ENCODE measurements around the gene LAGE3. TPM values are rescaled to one million over a fixed set of nuclear protein-coding genes. Genes with fewer than 3 reads are reported as not detected.

The LAGE3 gene
- total and polyA plus RNA-seq, 2 of the 13 experiments (the other 11 are each of a cell fraction or from before 2014, with no cell fraction given), result 7.6 to 12.7 TPM

DNA sequence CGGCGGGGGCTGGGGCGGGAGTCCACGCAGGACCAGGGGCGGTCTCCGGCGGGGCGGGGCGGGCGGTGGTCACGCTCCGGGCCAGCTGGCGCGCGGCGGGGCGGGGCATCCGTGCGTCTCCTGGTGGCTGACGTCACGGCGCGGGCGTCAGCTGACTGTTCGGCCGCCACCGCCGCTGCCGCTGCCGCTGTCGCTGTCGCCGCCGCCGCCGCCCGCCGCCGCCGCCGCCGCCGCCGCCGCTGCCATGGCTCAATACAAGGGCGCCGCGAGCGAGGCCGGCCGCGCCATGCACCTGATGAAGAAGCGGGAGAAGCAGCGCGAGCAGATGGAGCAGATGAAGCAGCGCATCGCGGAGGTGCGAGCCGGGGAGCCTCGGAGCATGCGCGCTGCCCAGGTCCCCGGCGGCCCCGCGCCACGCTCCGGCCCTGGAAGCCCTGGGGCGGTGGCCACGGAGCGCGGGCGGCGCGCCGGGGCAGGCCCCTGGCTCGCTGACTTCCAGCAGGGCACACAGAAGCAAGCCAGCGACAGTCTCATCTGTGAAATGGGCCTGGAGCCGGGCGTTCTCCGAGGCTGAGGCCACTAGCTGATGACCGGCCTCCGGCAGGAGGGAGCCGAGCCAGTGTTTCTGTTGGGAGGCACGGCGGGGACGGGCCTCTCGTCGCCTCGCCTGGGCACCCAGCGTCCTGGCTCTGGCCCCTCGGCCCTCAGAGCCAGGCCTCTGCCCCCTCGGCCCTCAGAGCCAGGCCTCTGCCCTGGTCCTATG is 34.9 kb downstream of the LAGE3 start, which contains the start of gene FAM50A (continued):
- TF ChIP-seq, protein P1, sequence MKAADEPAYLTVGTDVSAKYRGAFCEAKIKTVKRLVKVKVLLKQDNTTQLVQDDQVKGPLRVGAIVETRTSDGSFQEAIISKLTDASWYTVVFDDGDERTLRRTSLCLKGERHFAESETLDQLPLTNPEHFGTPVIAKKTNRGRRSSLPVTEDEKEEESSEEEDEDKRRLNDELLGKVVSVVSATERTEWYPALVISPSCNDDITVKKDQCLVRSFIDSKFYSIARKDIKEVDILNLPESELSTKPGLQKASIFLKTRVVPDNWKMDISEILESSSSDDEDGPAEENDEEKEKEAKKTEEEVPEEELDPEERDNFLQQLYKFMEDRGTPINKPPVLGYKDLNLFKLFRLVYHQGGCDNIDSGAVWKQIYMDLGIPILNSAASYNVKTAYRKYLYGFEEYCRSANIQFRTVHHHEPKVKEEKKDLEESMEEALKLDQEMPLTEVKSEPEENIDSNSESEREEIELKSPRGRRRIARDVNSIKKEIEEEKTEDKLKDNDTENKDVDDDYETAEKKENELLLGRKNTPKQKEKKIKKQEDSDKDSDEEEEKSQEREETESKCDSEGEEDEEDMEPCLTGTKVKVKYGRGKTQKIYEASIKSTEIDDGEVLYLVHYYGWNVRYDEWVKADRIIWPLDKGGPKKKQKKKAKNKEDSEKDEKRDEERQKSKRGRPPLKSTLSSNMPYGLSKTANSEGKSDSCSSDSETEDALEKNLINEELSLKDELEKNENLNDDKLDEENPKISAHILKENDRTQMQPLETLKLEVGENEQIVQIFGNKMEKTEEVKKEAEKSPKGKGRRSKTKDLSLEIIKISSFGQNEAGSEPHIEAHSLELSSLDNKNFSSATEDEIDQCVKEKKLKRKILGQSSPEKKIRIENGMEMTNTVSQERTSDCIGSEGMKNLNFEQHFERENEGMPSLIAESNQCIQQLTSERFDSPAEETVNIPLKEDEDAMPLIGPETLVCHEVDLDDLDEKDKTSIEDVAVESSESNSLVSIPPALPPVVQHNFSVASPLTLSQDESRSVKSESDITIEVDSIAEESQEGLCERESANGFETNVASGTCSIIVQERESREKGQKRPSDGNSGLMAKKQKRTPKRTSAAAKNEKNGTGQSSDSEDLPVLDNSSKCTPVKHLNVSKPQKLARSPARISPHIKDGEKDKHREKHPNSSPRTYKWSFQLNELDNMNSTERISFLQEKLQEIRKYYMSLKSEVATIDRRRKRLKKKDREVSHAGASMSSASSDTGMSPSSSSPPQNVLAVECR (CRISPR knock-in tag; IDR thresholded peaks at IDR 0.05; ENCODE audit: borderline replicate concordance), result peak; percentile 13; the same call in 1 of the 2 replicates
- TF ChIP-seq, protein P2, sequence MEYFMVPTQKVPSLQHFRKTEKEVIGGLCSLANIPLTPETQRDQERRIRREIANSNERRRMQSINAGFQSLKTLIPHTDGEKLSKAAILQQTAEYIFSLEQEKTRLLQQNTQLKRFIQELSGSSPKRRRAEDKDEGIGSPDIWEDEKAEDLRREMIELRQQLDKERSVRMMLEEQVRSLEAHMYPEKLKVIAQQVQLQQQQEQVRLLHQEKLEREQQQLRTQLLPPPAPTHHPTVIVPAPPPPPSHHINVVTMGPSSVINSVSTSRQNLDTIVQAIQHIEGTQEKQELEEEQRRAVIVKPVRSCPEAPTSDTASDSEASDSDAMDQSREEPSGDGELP (IDR thresholded peaks at IDR 0.05; ENCODE audit: borderline replicate concordance, low read depth), result peak; percentile 61; the same call in 1 of the 2 replicates
- TF ChIP-seq RNF2 (conservative IDR thresholded peaks at IDR 0.05; ENCODE audit: low read depth) (0 out of 2 replicates have a peak, but pooled peaks have one; percentile 29), RELA (CRISPR knock-in tag; IDR thresholded peaks at IDR 0.05) (no peak), SIN3B (IDR thresholded peaks at IDR 0.05; ENCODE audit: low read length) (no peak), HOXA3 (CRISPR knock-in tag; IDR thresholded peaks at IDR 0.05) (0 out of 2 replicates have a peak, but pooled peaks have one; percentile 8), ZNF629 (CRISPR knock-in tag; conservative IDR thresholded peaks at IDR 0.05) (peak; percentile 73), ZNF205 (CRISPR knock-in tag; IDR thresholded peaks at IDR 0.05) (no peak), SRSF9 (IDR thresholded peaks at IDR 0.05; ENCODE audit: borderline replicate concordance, insufficient read depth, low read depth, low read length, poor library complexity, severe bottlenecking) (no peak), ZNF772 (CRISPR knock-in tag; IDR thresholded peaks at IDR 0.05) (0 out of 2 replicates have a peak, but pooled peaks have one; percentile 40), RBFOX2 (IDR thresholded peaks at IDR 0.05; ENCODE audit: low read depth, low read length) (peak; percentile 39; the same call in 1 of the 2 replicates), ZNF441 (CRISPR knock-in tag; IDR thresholded peaks at IDR 0.05; ENCODE audit: borderline replicate concordance) (0 out of 2 replicates have a peak, but pooled peaks have one; percentile 33), PHF8 (CRISPR knock-in tag; IDR thresholded peaks at IDR 0.05) (peak; percentile 58; the same call in 1 of the 2 replicates)
- TF ChIP-seq, protein P3, sequence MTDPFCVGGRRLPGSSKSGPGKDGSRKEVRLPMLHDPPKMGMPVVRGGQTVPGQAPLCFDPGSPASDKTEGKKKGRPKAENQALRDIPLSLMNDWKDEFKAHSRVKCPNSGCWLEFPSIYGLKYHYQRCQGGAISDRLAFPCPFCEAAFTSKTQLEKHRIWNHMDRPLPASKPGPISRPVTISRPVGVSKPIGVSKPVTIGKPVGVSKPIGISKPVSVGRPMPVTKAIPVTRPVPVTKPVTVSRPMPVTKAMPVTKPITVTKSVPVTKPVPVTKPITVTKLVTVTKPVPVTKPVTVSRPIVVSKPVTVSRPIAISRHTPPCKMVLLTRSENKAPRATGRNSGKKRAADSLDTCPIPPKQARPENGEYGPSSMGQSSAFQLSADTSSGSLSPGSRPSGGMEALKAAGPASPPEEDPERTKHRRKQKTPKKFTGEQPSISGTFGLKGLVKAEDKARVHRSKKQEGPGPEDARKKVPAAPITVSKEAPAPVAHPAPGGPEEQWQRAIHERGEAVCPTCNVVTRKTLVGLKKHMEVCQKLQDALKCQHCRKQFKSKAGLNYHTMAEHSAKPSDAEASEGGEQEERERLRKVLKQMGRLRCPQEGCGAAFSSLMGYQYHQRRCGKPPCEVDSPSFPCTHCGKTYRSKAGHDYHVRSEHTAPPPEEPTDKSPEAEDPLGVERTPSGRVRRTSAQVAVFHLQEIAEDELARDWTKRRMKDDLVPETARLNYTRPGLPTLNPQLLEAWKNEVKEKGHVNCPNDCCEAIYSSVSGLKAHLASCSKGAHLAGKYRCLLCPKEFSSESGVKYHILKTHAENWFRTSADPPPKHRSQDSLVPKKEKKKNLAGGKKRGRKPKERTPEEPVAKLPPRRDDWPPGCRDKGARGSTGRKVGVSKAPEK (CRISPR knock-in tag; IDR thresholded peaks at IDR 0.05; ENCODE audit: borderline replicate concordance), result no peak
- TF ChIP-seq, protein P4, sequence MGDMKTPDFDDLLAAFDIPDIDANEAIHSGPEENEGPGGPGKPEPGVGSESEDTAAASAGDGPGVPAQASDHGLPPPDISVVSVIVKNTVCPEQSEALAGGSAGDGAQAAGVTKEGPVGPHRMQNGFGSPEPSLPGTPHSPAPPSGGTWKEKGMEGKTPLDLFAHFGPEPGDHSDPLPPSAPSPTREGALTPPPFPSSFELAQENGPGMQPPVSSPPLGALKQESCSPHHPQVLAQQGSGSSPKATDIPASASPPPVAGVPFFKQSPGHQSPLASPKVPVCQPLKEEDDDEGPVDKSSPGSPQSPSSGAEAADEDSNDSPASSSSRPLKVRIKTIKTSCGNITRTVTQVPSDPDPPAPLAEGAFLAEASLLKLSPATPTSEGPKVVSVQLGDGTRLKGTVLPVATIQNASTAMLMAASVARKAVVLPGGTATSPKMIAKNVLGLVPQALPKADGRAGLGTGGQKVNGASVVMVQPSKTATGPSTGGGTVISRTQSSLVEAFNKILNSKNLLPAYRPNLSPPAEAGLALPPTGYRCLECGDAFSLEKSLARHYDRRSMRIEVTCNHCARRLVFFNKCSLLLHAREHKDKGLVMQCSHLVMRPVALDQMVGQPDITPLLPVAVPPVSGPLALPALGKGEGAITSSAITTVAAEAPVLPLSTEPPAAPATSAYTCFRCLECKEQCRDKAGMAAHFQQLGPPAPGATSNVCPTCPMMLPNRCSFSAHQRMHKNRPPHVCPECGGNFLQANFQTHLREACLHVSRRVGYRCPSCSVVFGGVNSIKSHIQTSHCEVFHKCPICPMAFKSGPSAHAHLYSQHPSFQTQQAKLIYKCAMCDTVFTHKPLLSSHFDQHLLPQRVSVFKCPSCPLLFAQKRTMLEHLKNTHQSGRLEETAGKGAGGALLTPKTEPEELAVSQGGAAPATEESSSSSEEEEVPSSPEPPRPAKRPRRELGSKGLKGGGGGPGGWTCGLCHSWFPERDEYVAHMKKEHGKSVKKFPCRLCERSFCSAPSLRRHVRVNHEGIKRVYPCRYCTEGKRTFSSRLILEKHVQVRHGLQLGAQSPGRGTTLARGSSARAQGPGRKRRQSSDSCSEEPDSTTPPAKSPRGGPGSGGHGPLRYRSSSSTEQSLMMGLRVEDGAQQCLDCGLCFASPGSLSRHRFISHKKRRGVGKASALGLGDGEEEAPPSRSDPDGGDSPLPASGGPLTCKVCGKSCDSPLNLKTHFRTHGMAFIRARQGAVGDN (CRISPR knock-in tag; IDR thresholded peaks at IDR 0.05), result peak; percentile 76
